Measurements from ENCODE around the gene FZD8. TPM values are rescaled to one million over a fixed set of nuclear protein-coding genes. Genes with fewer than 3 reads are reported as not detected.

Gene FZD8
- total and polyA plus RNA-seq, 2 of the 4 experiments (the other 2 are of a cell fraction) = 3.6 to 3.9 TPM

DNA sequence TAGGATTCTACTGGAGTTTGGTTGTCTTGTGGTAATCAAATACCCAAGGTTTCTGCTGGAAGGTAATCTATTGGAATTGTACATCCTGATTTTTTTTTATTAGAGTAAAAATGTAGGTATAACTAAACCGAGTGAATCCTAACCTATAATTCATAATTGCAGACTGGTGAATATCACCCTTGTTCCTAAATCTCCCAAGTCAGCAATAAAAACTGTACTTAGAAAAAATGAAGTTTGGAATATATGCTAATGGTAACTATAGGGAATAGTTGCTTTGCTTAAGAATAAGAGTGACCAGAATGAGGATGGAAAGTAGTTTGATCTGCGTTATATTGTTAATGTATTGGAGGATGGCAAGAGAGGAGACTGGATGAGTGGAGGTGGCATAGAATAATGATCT is 10.7 kb upstream of the FZD8 start:
- Histone ChIP-seq H2AFZ (replicated peaks; ENCODE audit: low read length, poor library complexity) (no peak overlapping the region), H4K91ac (ENCODE audit: insufficient read depth, low read depth, low read length) (no peak overlapping the region), H3K27ac (ENCODE audit: insufficient read depth, low read length) (no peak overlapping the region), H4K8ac (ENCODE audit: low read depth in 2 of 2, low read length in 2 of 2) (no peak overlapping the region), H3K4ac (ENCODE audit: low read depth, low read length) (no peak overlapping the region), H3K14ac (replicated peaks; ENCODE audit: low read depth, low read length) (no peak overlapping the region), H2BK5ac (ENCODE audit: low read depth, low read length, poor library complexity, severe bottlenecking) (no peak overlapping the region), H3K9me1 (ENCODE audit: insufficient read depth, low read length) (no peaks in the 10 kb centered on the region), H2BK15ac (ENCODE audit: low read depth, low read length) (no peak overlapping the region), H3K79me1 (ENCODE audit: low read depth in 1 of 2, low read length in 2 of 2) (no peaks in the 10 kb centered on the region), H3K9me3 (ENCODE audit: control insufficient read depth, insufficient read depth, low read length) (no peaks in the 10 kb centered on the region), H2AK9ac (replicated peaks; ENCODE audit: low read depth, low read length, poor library complexity) (no peak overlapping the region), H2AK5ac (ENCODE audit: low read depth, low read length) (no peak overlapping the region), H3K9ac (ENCODE audit: low read depth, low read length) (no peak overlapping the region), H3K36me3 (ENCODE audit: control insufficient read depth, insufficient read depth, low read length) (no peaks in the 10 kb centered on the region), H3K27me3 (ENCODE audit: control insufficient read depth, insufficient read depth, low read length) (peaks cover 16% of the 10 kb centered on the region), H3K18ac (ENCODE audit: low read depth, low read length) (no peak overlapping the region), H3K4me3 (ENCODE audit: insufficient read depth, low read depth, low read length) (no peak overlapping the region), H2BK20ac (ENCODE audit: low read depth, low read length) (no peak overlapping the region), H3K56ac (ENCODE audit: extremely low read depth, insufficient read depth, low read length) (no peak overlapping the region), H4K5ac (ENCODE audit: low read depth, low read length) (no peak overlapping the region), H4K20me1 (ENCODE audit: insufficient read depth, low read length) (no peaks in the 10 kb centered on the region), H3K4me1 (ENCODE audit: control insufficient read depth, insufficient read depth, low read length) (no peaks in the 10 kb centered on the region), H3K23ac (ENCODE audit: low read depth, low read length) (no peak overlapping the region), H3K4me2 (ENCODE audit: low read depth, low read length) (no peak overlapping the region), H2BK120ac (ENCODE audit: low read depth, low read length) (no peak overlapping the region)
- no TSS peak for BruUV-seq (replicated peaks)
- ATAC-seq (ENCODE audit: low read depth) = no peak
- peak; percentile 61 for TF ChIP-seq MAFK (IDR thresholded peaks at IDR 0.05; ENCODE audit: low read depth, low read length)
- TF ChIP-seq, protein P1, sequence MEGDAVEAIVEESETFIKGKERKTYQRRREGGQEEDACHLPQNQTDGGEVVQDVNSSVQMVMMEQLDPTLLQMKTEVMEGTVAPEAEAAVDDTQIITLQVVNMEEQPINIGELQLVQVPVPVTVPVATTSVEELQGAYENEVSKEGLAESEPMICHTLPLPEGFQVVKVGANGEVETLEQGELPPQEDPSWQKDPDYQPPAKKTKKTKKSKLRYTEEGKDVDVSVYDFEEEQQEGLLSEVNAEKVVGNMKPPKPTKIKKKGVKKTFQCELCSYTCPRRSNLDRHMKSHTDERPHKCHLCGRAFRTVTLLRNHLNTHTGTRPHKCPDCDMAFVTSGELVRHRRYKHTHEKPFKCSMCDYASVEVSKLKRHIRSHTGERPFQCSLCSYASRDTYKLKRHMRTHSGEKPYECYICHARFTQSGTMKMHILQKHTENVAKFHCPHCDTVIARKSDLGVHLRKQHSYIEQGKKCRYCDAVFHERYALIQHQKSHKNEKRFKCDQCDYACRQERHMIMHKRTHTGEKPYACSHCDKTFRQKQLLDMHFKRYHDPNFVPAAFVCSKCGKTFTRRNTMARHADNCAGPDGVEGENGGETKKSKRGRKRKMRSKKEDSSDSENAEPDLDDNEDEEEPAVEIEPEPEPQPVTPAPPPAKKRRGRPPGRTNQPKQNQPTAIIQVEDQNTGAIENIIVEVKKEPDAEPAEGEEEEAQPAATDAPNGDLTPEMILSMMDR (conservative IDR thresholded peaks at IDR 0.05; ENCODE audit: low read depth, low read length) = no peak
- WGBS, 2 experiments (ENCODE audit: extremely low coverage in 2 of 2, insufficient read length in 1 of 2) = no CpG with 5 or more reads among the region's 2 CpGs
- DNase-seq = no peak
- CTCF ChIA-PET = no interaction called here
- in situ Hi-C loops (cut with MboI; ENCODE audit: low sequenced_read_pairs) = no loop called here
- POLR2A ChIA-PET (ENCODE audit: unreplicated experiment) = no interaction called here
- dilution Hi-C loops (cut with HindIII; ENCODE audit: low sequenced_read_pairs, unreplicated experiment) = no loop called here
- intact Hi-C loops (cut with micrococcal nuclease) = no loop called here
